ENCODE results near the gene MMD. TPM values are rescaled to one million over a fixed set of nuclear protein-coding genes. Genes with fewer than 3 reads are reported as not detected.

Gene MMD
- total and polyA plus RNA-seq, 3 donors from 2014 or later, result 38.3 to 73.1 (median 53.7) TPM

DNA sequence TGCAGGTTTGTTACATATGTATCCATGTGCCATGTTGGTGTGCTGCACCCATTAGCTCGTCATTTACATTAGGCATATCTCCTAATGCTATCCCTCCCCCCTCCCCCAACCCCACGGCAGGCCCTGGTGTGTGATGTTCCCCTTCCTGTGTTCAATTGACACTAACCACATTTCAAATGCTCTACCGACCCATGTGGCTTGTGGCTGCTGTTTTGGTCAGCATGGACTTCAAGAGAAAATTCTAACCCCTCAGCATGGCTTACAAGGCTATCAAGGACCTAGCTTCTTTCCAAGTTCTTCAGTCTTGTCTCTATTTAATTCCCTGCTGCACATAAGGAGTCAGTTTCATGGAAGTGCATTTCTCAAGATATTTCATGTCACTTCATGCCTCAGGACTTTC is 52.9 kb downstream of the MMD start:
- no peak for DNase-seq
- intact Hi-C loops (cut with DNase I; ENCODE audit: low total_unique reads), result no loop called here
- no peak overlapping the region for H3K27ac ChIP-seq
- H3K4me1 ChIP-seq, result no peaks in the 10 kb centered on the region
- H3K4me3 ChIP-seq, result no peak overlapping the region
- no peaks in the 10 kb centered on the region for H3K9me3 ChIP-seq
- no peaks in the 10 kb centered on the region for H3K27me3 ChIP-seq
- H3K36me3 ChIP-seq (ENCODE audit: low read depth, missing control alignments), result no peaks in the 10 kb centered on the region
- 46 to 67% methylated on average over 3 of the region's 3 CpGs for WGBS, 2 donors
- TF ChIP-seq CTCF (IDR thresholded peaks at IDR 0.05), result no peak
- TF ChIP-seq POLR2A (IDR thresholded peaks at IDR 0.05), result no peak

- WGBS, 2 donors, result 94 to 97% methylated on average over 1 of the region's 1 CpG
Measured at GRCh38 chr17:55366020-55366481, 55.6 kb downstream of the MMD start.

DNA sequence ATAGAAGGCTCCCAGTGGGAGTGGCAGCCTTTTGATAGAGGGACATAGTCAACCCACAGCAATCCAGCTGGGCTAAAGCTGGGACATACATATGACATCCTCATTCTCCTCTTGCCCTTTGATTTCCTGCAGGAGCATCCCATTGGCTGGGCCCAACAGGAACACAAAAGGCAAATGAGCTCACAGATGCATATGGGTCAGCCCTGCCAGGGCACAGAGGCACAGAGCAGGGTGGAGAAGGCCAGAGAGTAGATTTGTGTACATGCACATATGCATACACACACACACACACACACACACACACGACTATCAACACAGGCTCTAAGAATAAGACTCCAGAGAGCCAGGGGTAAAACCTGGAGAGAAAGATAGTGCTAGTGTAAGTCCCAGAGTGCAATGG is 58.6 kb downstream of the MMD start:
- intact Hi-C loops (cut with DNase I; ENCODE audit: low total_unique reads), result no loop called here
- WGBS, 2 donors, result 100% methylated on average over 1 of the region's 1 CpG
- Histone ChIP-seq H3K27ac (no peak overlapping the region), H3K27me3 (no peaks in the 10 kb centered on the region), H3K4me3 (no peak overlapping the region), H3K36me3 (ENCODE audit: low read depth, missing control alignments) (no peaks in the 10 kb centered on the region), H3K4me1 (no peaks in the 10 kb centered on the region), H3K9me3 (no peaks in the 10 kb centered on the region)
- DNase-seq, result no peak
- TF ChIP-seq CTCF (IDR thresholded peaks at IDR 0.05), result no peak
- TF ChIP-seq POLR2A (IDR thresholded peaks at IDR 0.05), result no peak

More at GRCh38 chr17:55366020-55366481, 55.6 kb downstream of the MMD start:
- Histone ChIP-seq H3K36me3 (ENCODE audit: low read depth, missing control alignments) (no peaks in the 10 kb centered on the region), H3K4me1 (no peaks in the 10 kb centered on the region), H3K9me3 (no peaks in the 10 kb centered on the region), H3K27ac (no peak overlapping the region), H3K4me3 (no peak overlapping the region), H3K27me3 (no peaks in the 10 kb centered on the region)
- intact Hi-C loops (cut with DNase I; ENCODE audit: low total_unique reads), result no loop called here
- DNase-seq, result no peak
- TF ChIP-seq POLR2A (IDR thresholded peaks at IDR 0.05) (no peak), CTCF (IDR thresholded peaks at IDR 0.05) (no peak)

DNA sequence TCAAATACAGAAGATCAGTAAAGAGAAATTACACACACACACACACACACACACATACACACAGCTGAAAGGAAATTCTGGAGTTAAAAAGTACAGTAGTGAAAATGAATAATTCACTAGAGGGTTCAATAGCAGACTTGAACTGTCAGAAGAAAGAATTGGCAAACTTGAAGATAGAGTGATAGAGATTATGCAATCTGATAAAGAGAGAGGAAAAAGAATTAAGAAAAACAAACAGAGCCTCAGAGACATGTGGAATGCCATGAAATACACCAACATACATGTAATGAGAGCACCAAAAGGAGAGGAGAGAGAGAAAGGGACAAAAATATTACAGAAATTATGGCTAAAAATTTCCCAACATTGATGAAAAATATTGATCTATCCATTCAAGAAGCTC is 60.7 kb downstream of the MMD start:
- no peak for DNase-seq
- no peaks in the 10 kb centered on the region for H3K27me3 ChIP-seq
- no peak for TF ChIP-seq POLR2A (IDR thresholded peaks at IDR 0.05)
- TF ChIP-seq CTCF (IDR thresholded peaks at IDR 0.05), result no peak
- H3K36me3 ChIP-seq (ENCODE audit: low read depth, missing control alignments), result no peaks in the 10 kb centered on the region
- H3K4me1 ChIP-seq, result no peaks in the 10 kb centered on the region
- H3K4me3 ChIP-seq, result no peak overlapping the region
- H3K27ac ChIP-seq, result no peak overlapping the region
- intact Hi-C loops (cut with DNase I; ENCODE audit: low total_unique reads), result no loop called here
- H3K9me3 ChIP-seq, result no peaks in the 10 kb centered on the region

Data from testis (tissue), 3 donors.